Memory B cell (primary cell): Measurements from ENCODE around the gene NXPH2.
"Not testable (repeated sequence)": the region's sequence is repeated elsewhere in the genome, so short reads cannot be mapped to it uniquely, and the experiment has no call there.

Source experiments
- ATAC-seq: fragments of 150-1000 bp; cut with Tn5 transposase; 2 replicates; pipeline ENCODE4 v1.10.0; 2021; ENCODE audit warnings: low read depth, mild to moderate bottlenecking, moderate library complexity
- DNase-seq, 2 donors: peaks; one replicate each; pipeline ENCODE4 v3.0.0; 2022; ENCODE audit warnings: low spot score in 2 of 2
- H3K27ac Mint-ChIP-seq: one replicate; pipeline ENCODE4 v1.8.0; 2022; ENCODE audit warnings: mild to moderate bottlenecking, moderate library complexity, mixed read lengths
- H3K27me3 Mint-ChIP-seq: one replicate; pipeline ENCODE4 v1.8.0; 2022; ENCODE audit warnings: mixed read lengths
- H3K36me3 Mint-ChIP-seq: one replicate; pipeline ENCODE4 v1.8.0; 2022; ENCODE audit warnings: mild to moderate bottlenecking, mixed read lengths
- H3K4me1 Mint-ChIP-seq: one replicate; pipeline ENCODE4 v1.8.0; 2022; ENCODE audit warnings: mixed read lengths
- H3K4me3 Mint-ChIP-seq: one replicate; pipeline ENCODE4 v1.8.0; 2022; ENCODE audit warnings: mild to moderate bottlenecking, moderate library complexity, mixed read lengths
- H3K9me3 Mint-ChIP-seq: one replicate; pipeline ENCODE4 v1.8.0; 2022; ENCODE audit warnings: mixed read lengths

Gene NXPH2

GRCh38 chr2:138665937-138666336 lies 114.3 kb downstream of the NXPH2 start:
- ATAC-seq (no peak), DNase-seq (no peak)
- no peak overlapping the region for H3K27ac Mint-ChIP-seq
- H3K9me3 Mint-ChIP-seq, result no peaks in the 10 kb centered on the region
- H3K4me1 Mint-ChIP-seq, result no peaks in the 10 kb centered on the region
- peaks cover 9% of the 10 kb centered on the region for H3K27me3 Mint-ChIP-seq
- no peaks in the 10 kb centered on the region for H3K36me3 Mint-ChIP-seq
- no peak overlapping the region for H3K4me3 Mint-ChIP-seq

- Mint-ChIP-seq H3K27ac (no peak overlapping the region), H3K4me1 (peaks cover 5% of the 10 kb centered on the region), H3K36me3 (no peaks in the 10 kb centered on the region), H3K9me3 (no peaks in the 10 kb centered on the region), H3K4me3 (no peak overlapping the region), H3K27me3 (peaks cover 7% of the 10 kb centered on the region)
- DNase-seq (no peak), ATAC-seq (no peak)
Observed at GRCh38 chr2:138658187-138658894, 121.8 kb downstream of the NXPH2 start.

- DNase-seq (no peak), ATAC-seq (no peak)
- no peak overlapping the region for H3K27ac Mint-ChIP-seq
- H3K4me1 Mint-ChIP-seq, result peaks cover 5% of the 10 kb centered on the region
- no peaks in the 10 kb centered on the region for H3K36me3 Mint-ChIP-seq
- H3K9me3 Mint-ChIP-seq, result no peaks in the 10 kb centered on the region
- no peak overlapping the region for H3K4me3 Mint-ChIP-seq
- H3K27me3 Mint-ChIP-seq, result peaks cover 7% of the 10 kb centered on the region
Observed at GRCh38 chr2:138654146-138654545, 126.0 kb downstream of the NXPH2 start.

- no peak for ATAC-seq
Observed at GRCh38 chr2:138652378-138652777, 127.8 kb downstream of the NXPH2 start.

GRCh38 chr2:138649571-138649970 lies 130.6 kb downstream of the NXPH2 start:
- H3K9me3 Mint-ChIP-seq, result no peaks in the 10 kb centered on the region
- no peak overlapping the region for H3K4me3 Mint-ChIP-seq
- no peak for DNase-seq
- no peaks in the 10 kb centered on the region for H3K36me3 Mint-ChIP-seq
- H3K27me3 Mint-ChIP-seq, result peaks cover 4% of the 10 kb centered on the region
- H3K4me1 Mint-ChIP-seq, result peaks cover 5% of the 10 kb centered on the region
- ATAC-seq, result no peak
- no peak overlapping the region for H3K27ac Mint-ChIP-seq

More at GRCh38 chr2:138652378-138652777, 127.8 kb downstream of the NXPH2 start:
- Mint-ChIP-seq H3K27me3 (peaks cover 4% of the 10 kb centered on the region), H3K9me3 (no peaks in the 10 kb centered on the region), H3K4me1 (peaks cover 5% of the 10 kb centered on the region), H3K36me3 (no peaks in the 10 kb centered on the region), H3K27ac (no peak overlapping the region), H3K4me3 (no peak overlapping the region)
- DNase-seq, result no peak

- H3K27ac Mint-ChIP-seq, result no peak overlapping the region
- ATAC-seq (no peak), DNase-seq (no peak)
- H3K4me1 Mint-ChIP-seq, result peaks cover 3% of the 10 kb centered on the region
- H3K9me3 Mint-ChIP-seq, result no peaks in the 10 kb centered on the region
- H3K27me3 Mint-ChIP-seq, result peaks cover 3% of the 10 kb centered on the region
- no peak overlapping the region for H3K4me3 Mint-ChIP-seq
- H3K36me3 Mint-ChIP-seq, result no peaks in the 10 kb centered on the region
Observed at GRCh38 chr2:138648606-138649005, 131.6 kb downstream of the NXPH2 start.

GRCh38 chr2:138644776-138645175 lies 135.4 kb downstream of the NXPH2 start:
- H3K27me3 Mint-ChIP-seq, result peaks cover 10% of the 10 kb centered on the region
- not testable (repeated sequence) for ATAC-seq, H3K9me3 Mint-ChIP-seq, DNase-seq, H3K36me3 Mint-ChIP-seq, H3K27ac Mint-ChIP-seq, H3K4me3 Mint-ChIP-seq, H3K4me1 Mint-ChIP-seq

GRCh38 chr2:138640921-138641676 lies 139.1 kb downstream of the NXPH2 start:
- peaks cover 14% of the 10 kb centered on the region for H3K27me3 Mint-ChIP-seq
- H3K27ac Mint-ChIP-seq, result no peak overlapping the region
- H3K9me3 Mint-ChIP-seq, result no peaks in the 10 kb centered on the region
- H3K4me3 Mint-ChIP-seq, result no peak overlapping the region
- no peak for ATAC-seq
- DNase-seq, result no peak
- no peaks in the 10 kb centered on the region for H3K4me1 Mint-ChIP-seq
- H3K36me3 Mint-ChIP-seq, result no peaks in the 10 kb centered on the region

GRCh38 chr2:138637686-138638085 lies 142.5 kb downstream of the NXPH2 start:
- no peak for DNase-seq
- Mint-ChIP-seq H3K27ac (no peak overlapping the region), H3K4me1 (no peaks in the 10 kb centered on the region), H3K36me3 (no peaks in the 10 kb centered on the region), H3K27me3 (peaks cover 15% of the 10 kb centered on the region), H3K4me3 (no peak overlapping the region), H3K9me3 (peaks cover 5% of the 10 kb centered on the region)
- ATAC-seq, result no peak

GRCh38 chr2:138637061-138637460 lies 143.1 kb downstream of the NXPH2 start:
- H3K4me3 Mint-ChIP-seq, result no peak overlapping the region
- no peaks in the 10 kb centered on the region for H3K36me3 Mint-ChIP-seq
- no peaks in the 10 kb centered on the region for H3K4me1 Mint-ChIP-seq
- ATAC-seq (no peak), DNase-seq (no peak)
- peaks cover 7% of the 10 kb centered on the region for H3K9me3 Mint-ChIP-seq
- H3K27ac Mint-ChIP-seq, result no peak overlapping the region
- peaks cover 11% of the 10 kb centered on the region for H3K27me3 Mint-ChIP-seq

GRCh38 chr2:138633049-138633448 lies 147.1 kb downstream of the NXPH2 start:
- peaks cover 7% of the 10 kb centered on the region for H3K27me3 Mint-ChIP-seq
- no peak overlapping the region for H3K27ac Mint-ChIP-seq
- no peak overlapping the region for H3K4me3 Mint-ChIP-seq
- DNase-seq (no peak), ATAC-seq (no peak)
- H3K4me1 Mint-ChIP-seq, result no peaks in the 10 kb centered on the region
- no peaks in the 10 kb centered on the region for H3K36me3 Mint-ChIP-seq
- peaks cover 8% of the 10 kb centered on the region for H3K9me3 Mint-ChIP-seq

- H3K27me3 Mint-ChIP-seq, result peaks cover 10% of the 10 kb centered on the region
- no peaks in the 10 kb centered on the region for H3K36me3 Mint-ChIP-seq
- H3K9me3 Mint-ChIP-seq, result peaks cover 8% of the 10 kb centered on the region
- no peaks in the 10 kb centered on the region for H3K4me1 Mint-ChIP-seq
- H3K4me3 Mint-ChIP-seq, result no peak overlapping the region
- DNase-seq, result no peak
- ATAC-seq, result no peak
- H3K27ac Mint-ChIP-seq, result no peak overlapping the region
Observed at GRCh38 chr2:138632066-138632620, 148.0 kb downstream of the NXPH2 start.

- no peak for ATAC-seq
- Mint-ChIP-seq H3K27me3 (peaks cover 12% of the 10 kb centered on the region), H3K36me3 (no peaks in the 10 kb centered on the region), H3K27ac (no peak overlapping the region), H3K9me3 (peaks cover 8% of the 10 kb centered on the region), H3K4me1 (no peaks in the 10 kb centered on the region), H3K4me3 (no peak overlapping the region)
- DNase-seq, result no peak
Observed at GRCh38 chr2:138630164-138630563, 150.0 kb downstream of the NXPH2 start.

- no peak for DNase-seq
- Mint-ChIP-seq H3K4me1 (peaks cover 3% of the 10 kb centered on the region), H3K9me3 (no peaks in the 10 kb centered on the region), H3K4me3 (no peak overlapping the region), H3K36me3 (no peaks in the 10 kb centered on the region), H3K27me3 (peaks cover 10% of the 10 kb centered on the region), H3K27ac (no peak overlapping the region)
- no peak for ATAC-seq
Observed at GRCh38 chr2:138626148-138626547, 154.0 kb downstream of the NXPH2 start.
